Renal pelvis (tissue), 12 donors: Measurements from ENCODE around the gene GALNT5. TPM values are rescaled to one million over a fixed set of nuclear protein-coding genes. Genes with fewer than 3 reads are reported as not detected.
"Not testable (repeated sequence)": the region's sequence is repeated elsewhere in the genome, so short reads cannot be mapped to it uniquely, and the experiment has no call there.

Source experiments
- DNase-seq: peaks from one replicate; pipeline ENCODE4 v3.0.0-alpha.2; 2013
- long read RNA-seq, 16 experiments: transcript quantifications; one replicate each; lab custom pipeline, GENCODE V29; 2026
- polyA plus RNA-seq, 3 donors: library from polyadenylated mRNA; unstranded; fragments of 120-200 nt; gene quantifications; one replicate each; pipeline ENCODE4 v1.2.1, GENCODE V29; 2013; ENCODE audit not compliant: insufficient read length in 3 of 3

The GALNT5 gene
- polyA plus RNA-seq = under 1 TPM; 0.39 to 0.48 (median 0.41) TPM
- long read RNA-seq, donor 1, full-length matches to known transcripts = 1 of 1 reads
- long read RNA-seq, donor 1, partial matches to known transcripts = 0 of 1 reads
- long read RNA-seq, donor 1, other reads (novel, unspliced or antisense) = 0 of 1 reads
- long read RNA-seq, donor 2 = 0 reads
- long read RNA-seq, donor 3 = 0 reads
- long read RNA-seq, donor 4 = 0 reads
- long read RNA-seq, donor 5 = 0 reads
- long read RNA-seq, donor 6 = 0 reads
- long read RNA-seq, donor 7 = 0 reads
- long read RNA-seq, donor 8 = 0 reads
- long read RNA-seq, donor 9 = 0 reads
- long read RNA-seq, donor 10 = 0 reads
- long read RNA-seq, donor 11 = 0 reads
- long read RNA-seq, donor 12 = 0 reads
- long read RNA-seq, donor 13 = 0 reads
- long read RNA-seq, donor 14 = 0 reads
- long read RNA-seq, donor 15, full-length matches to known transcripts = 1 of 1 reads
- long read RNA-seq, donor 15, partial matches to known transcripts = 0 of 1 reads
- long read RNA-seq, donor 15, other reads (novel, unspliced or antisense) = 0 of 1 reads
- long read RNA-seq, donor 16 = 0 reads

- peak; percentile 42 for DNase-seq
Observed at GRCh38 chr2:157257312-157258252, at the start of gene GALNT5. Gene GALNT5, plus strand, starts transcription at chr2:157257705. Its CDS starts 378 bp downstream, at chr2:157258083.

- DNase-seq = no peak
Observed at GRCh38 chr2:157216286-157216965, 41.1 kb upstream of the GALNT5 start.

DNA sequence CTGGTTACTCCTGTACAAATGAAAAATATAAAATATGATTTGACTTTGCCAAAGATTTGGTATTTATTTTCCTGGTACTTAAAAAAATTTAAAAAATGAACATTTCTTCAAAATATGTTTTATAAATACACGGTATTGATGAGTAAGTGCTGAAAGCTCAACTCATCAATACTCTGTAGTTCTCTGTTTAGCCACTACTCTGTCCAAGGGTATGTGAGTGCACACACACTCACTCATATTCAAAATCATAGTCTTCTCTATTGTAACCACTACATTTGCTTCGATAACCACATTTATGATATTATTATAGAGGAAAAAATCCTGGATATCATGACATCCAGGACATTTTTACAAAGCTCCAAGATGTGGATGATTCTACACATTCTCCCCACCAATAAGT lies 40.1 kb upstream of the GALNT5 start:
- no peak for DNase-seq

GRCh38 chr2:157218911-157219310 lies 38.6 kb upstream of the GALNT5 start:
- DNase-seq = no peak

DNA sequence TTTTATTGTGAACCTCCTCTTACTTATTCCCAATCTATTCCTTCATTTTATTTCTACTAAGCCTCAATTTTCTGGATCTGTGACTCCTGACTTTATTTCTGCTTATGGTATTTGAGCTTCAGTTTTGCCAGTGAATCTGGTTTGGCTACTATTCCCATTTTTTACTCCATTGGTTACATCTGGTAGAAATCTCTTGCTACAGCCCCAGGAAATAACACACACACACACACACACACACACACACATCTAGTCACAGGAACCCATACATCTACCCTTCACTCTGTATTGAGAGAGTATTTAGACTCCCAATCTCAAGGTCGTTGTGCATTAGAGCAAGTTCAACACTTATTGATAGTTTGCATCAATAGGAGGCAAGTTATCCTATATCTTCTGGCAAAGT lies 37.0 kb upstream of the GALNT5 start:
- DNase-seq = no peak

DNA sequence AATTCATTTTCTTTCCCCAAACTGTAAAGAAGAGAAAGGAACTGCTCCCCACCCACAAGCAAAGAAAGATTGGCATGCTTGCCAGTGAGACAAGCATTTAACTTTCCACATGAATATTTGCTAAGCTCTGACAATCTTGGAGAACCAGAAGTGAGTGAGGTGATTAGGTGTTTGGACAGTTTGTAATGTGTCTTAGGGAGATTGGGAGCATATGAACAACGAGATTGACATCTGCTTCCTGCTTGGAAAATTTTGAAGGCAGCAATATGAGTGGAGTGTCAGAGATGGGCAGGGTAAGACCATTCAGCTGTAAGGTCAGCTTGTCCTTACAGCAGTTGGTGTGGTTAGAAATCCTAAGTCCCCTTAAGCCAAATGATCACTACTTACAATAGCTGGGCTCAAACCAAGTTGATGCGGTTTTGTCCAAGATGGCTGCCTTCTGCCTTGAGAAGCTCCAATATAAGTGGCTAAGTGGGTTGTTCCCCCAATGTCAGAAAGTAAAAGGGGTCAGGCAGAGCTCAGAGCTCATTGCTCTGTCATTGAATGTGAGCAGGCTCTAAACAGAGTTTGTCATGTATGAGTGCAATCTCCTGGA lies 36.0 kb upstream of the GALNT5 start:
- DNase-seq = no peak

GRCh38 chr2:157223624-157224205 lies 33.8 kb upstream of the GALNT5 start:
- no peak for DNase-seq

GRCh38 chr2:157224448-157224847 lies 33.1 kb upstream of the GALNT5 start:
- DNase-seq = not testable (repeated sequence)

DNA sequence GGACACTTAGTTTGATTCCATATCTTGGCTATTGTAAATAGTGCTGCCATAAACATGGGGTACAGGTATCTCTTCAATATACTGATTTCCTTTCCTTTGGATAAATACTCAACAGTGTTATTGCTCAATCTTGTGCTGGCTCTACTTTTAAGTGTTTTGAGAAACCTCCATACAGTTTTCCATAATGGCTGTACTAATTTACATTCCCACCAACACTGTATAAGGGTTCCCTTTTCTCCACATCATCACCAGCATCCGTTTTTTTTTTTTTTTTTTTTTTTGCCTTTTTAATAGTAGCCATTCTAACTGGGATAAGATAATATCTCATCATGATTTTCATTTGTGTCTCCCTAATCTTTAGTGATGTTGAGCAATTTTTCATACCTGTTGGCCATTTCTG lies 29.9 kb upstream of the GALNT5 start:
- no peak for DNase-seq

DNA sequence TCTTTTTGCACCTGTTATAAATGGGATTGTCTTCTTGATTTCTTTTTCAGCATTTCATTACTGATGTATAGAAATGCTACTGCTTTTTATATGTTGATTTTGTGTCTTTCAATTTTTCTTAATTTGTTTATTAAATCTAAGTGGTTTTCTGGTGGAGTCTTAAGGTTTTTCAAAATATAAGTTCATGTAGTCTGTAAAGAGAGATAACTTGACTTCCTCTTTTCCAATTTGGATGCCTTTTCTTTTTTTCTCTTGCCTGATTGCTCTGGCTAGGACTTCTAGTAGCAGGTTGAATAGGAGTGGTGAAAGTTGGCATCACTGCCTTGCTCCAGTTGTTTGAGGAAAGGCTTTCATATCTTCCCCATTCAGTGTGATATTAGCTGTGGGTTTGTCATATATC lies 28.6 kb upstream of the GALNT5 start:
- no peak for DNase-seq

DNA sequence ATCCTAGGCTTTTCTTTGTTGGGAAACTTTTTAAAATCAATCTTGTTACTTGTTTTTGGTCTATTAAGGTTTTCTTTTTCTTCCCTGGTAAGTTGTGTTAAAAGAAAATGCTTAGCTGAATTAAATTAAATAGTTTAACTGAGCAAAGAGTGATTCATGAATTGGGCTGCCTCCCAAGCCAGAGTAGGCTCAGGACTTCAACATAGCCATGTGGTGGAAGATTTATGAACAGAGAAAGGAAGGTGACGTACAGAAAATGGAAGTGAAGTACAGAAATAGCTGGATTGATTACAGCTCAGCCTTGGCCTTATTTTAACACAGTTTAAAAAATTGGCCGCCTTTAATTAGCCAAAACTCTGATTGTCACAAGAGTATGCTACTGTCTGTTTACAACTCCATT lies 27.9 kb upstream of the GALNT5 start:
- DNase-seq = peak; percentile 11

DNA sequence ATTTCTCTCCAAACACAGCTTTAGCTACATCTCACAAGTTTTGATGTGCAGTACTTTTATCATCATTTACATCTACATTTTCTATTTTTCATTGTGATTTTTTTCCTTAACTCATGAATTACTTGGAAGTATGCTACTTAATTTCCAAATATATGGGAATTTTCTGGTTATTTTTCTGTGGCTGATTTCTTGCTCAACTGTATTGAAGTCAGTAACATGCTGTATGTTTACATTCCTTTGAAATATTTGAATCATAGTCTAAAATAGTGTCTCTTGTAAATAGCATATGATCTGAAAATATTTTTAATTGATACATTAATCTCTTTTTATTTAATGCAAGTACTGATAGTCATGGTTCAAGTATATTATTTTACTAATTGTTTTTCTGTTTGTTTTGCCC lies 26.0 kb upstream of the GALNT5 start:
- no peak for DNase-seq

DNA sequence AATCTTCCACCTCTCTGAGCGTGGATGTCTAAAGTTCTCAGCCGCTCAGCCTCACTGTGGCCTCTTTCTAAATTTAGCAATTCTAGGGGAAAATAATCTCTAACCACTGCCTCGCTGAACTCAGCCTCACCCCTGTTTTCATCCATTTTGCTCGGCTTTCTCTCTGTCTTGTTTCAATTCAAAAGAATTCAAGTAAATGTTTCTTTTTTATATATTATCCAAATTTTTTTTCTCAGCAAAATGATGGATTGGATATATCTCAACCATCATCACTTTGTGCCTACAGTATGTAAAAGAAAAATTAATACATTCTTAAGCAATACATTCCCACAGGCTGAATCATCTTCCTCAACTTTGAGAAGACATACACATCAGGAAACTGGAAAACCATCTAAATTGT lies 24.0 kb upstream of the GALNT5 start:
- DNase-seq = no peak

DNA sequence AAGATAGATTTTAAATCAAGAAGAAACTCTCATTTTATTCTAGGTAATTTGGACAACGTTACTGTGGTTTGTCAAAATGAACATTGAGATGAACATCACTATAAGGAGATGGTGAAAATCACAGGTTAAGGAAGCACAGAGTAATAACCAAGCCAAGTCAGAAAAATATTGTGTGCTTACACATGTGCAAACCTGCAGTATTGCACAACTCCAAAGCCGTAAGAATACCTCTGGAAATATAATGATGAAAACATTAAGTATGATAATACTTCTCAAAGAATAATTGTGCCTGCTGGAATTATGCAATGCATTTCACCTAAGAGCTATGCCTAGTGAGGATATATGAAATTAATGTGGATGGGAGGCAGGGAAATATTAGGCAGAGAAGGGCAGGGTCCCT lies 21.1 kb upstream of the GALNT5 start:
- no peak for DNase-seq

DNA sequence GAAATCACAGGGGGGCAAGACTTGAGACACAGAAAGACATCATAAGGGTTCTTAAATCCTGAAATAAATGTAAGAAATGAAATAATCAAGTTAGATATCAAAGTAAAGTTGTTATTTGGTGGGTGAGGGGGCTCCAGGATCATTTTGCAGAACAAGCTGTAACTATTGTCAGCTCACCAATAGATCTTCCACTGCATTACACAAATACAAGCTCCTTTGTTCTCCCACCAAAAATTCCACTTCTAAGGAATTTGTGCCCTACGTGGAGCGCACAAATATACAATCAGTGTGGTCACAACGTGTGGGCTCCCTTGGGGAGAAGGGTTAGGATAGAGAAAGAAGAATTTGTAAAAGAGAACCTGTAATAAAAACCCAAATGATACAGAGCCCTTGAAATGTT lies 19.2 kb upstream of the GALNT5 start:
- no peak for DNase-seq

GRCh38 chr2:157244691-157245090 lies 12.8 kb upstream of the GALNT5 start:
- no peak for DNase-seq

DNA sequence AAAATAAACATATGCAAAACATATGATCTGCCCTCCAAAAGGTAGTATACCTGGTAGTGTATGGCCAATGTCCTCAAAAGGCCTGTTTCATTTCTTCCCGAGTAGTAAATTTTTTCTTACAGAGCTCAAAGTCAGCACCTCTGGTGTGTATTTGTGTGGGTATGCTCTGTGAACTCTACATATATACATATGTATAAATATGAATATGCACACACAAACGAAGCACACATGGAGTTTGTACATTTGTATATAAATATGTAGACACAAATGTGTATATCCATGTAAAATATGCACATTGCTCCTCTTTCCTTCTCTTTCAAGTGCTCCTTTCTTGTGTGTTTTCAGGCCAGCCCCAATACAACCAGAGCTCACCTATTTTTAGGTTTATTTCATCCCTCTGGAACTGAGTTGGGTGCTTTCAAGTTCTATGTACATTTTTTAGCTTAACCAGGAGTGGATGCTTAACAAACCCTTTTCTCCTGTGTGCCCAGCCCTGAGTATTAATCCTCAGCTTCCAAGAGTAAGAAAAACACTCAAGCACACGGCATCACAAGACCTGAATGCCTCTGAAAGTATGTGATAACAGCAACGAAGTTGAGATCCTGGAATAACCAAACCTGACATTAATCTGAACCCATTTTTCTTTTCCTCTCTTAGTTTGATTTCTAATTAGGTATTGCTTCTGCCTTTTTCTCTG lies 12.2 kb upstream of the GALNT5 start:
- DNase-seq = no peak

- DNase-seq = no peak
Observed at GRCh38 chr2:157245846-157246764, 11.4 kb upstream of the GALNT5 start.

DNA sequence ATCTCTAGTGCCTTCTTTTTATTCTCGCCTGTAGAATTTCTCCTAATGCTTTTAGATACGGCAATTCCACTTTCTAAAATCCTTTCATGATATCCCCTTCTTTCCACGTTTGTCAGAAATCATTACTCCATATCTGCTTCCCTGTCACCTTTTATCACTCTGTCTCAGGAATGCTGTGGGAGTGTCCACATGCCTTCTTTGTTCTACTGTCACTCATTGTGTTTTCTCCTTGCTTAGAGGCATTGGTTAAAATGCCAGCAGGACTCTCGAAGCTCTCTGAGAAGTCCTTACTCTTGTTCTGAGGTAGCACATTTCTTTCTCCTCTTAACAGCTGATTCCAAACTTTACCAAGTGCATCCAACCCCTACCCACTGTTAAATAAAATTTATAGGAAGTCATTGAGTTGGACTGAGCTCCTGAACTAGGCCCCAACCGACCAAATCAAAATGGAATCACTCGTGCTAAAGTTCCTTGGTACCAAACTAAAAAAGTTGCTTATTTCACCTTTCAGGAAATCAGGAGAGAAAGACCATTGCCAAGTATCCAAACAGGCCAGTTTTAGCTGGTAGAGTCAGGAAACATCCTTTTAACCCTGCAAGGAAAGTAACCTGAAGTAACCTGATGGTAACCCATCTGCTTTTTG lies 10.6 kb upstream of the GALNT5 start:
- DNase-seq = no peak
